Muscle of leg (tissue), 11 donors: ENCODE results near the gene NDFIP2. TPM values are rescaled to one million over a fixed set of nuclear protein-coding genes. Genes with fewer than 3 reads are reported as not detected.

ENCODE experiments used
- DNase-seq: peaks from one replicate; pipeline ENCODE4 v3.0.0; 2013
- H3K27ac ChIP-seq: one replicate; pipeline ENCODE4 v1.5.1; 2013; ENCODE audit warnings: mild to moderate bottlenecking, low read length, control low read depth
- H3K27me3 ChIP-seq: one replicate; pipeline ENCODE4 v1.6.1; 2013; ENCODE audit warnings: low read length; ENCODE audit not compliant: control insufficient read depth, insufficient read depth
- H3K36me3 ChIP-seq: one replicate; pipeline ENCODE4 v1.6.1; 2013; ENCODE audit warnings: low read length; ENCODE audit not compliant: control insufficient read depth, insufficient read depth
- H3K4me1 ChIP-seq: one replicate; pipeline ENCODE4 v1.6.1; 2013; ENCODE audit warnings: low read length; ENCODE audit not compliant: control insufficient read depth, insufficient read depth
- H3K4me3 ChIP-seq: one replicate; pipeline ENCODE4 v1.5.1; 2013; ENCODE audit warnings: low read length, control low read depth
- H3K9me3 ChIP-seq: replicated peaks from 2 replicates; pipeline ENCODE4 v1.6.1; 2013; ENCODE audit warnings: low read depth, low read length; ENCODE audit not compliant: control insufficient read depth
- WGBS: methylation state at CpG from one replicate; pipeline ENCODE4 v1.1.5; 2013; ENCODE audit warnings: missing lambda C conversion rate; ENCODE audit not compliant: insufficient coverage; 5-methylcytosine and 5-hydroxymethylcytosine counted together
- polyA plus RNA-seq, 8 donors: library from polyadenylated mRNA; unstranded; fragments of 120-200 nt; gene quantifications; one replicate each; pipeline versions ENCODE4 v1.2.1 to v1.2.3, GENCODE V29; 2013; ENCODE audit warnings: inconsistent platforms in 1 of 8, low replicate concordance in 1 of 8; ENCODE audit not compliant: insufficient read length in 8 of 8, insufficient read depth in 1 of 8
- total RNA-seq: library from RNA; stranded (reverse); fragments of 120-200 nt; gene quantifications from one replicate; pipeline ENCODE4 v1.2.4, GENCODE V29; 2013

NDFIP2 gene
- total and polyA plus RNA-seq, 9 donors, result 19.2 to 31.4 (median 22.4) TPM

- 73% methylated on average over 5 of the region's 11 CpGs for WGBS
- Histone ChIP-seq H3K4me1 (no peaks in the 10 kb centered on the region), H3K27me3 (no peaks in the 10 kb centered on the region), H3K27ac (no peak overlapping the region), H3K9me3 (no peaks in the 10 kb centered on the region), H3K4me3 (no peak overlapping the region), H3K36me3 (no peaks in the 10 kb centered on the region)
- no peak for DNase-seq
These were observed 34.8 kb upstream of the NDFIP2 start for GRCh38 chr13:79445968-79446645.

- DNase-seq, result no peak
- WGBS, result 70% methylated on average over 2 of the region's 4 CpGs
These were observed 33.8 kb upstream of the NDFIP2 start for GRCh38 chr13:79447141-79447540.

GRCh38 chr13:79447741-79448140, 33.2 kb upstream of the NDFIP2 start:
- Histone ChIP-seq H3K9me3 (no peaks in the 10 kb centered on the region), H3K27me3 (no peaks in the 10 kb centered on the region)

More at GRCh38 chr13:79447141-79447540, 33.8 kb upstream of the NDFIP2 start:
- H3K4me3 ChIP-seq, result no peak overlapping the region
- H3K9me3 ChIP-seq, result no peaks in the 10 kb centered on the region
- H3K27me3 ChIP-seq, result no peaks in the 10 kb centered on the region
- no peak overlapping the region for H3K27ac ChIP-seq
- H3K4me1 ChIP-seq, result no peaks in the 10 kb centered on the region
- H3K36me3 ChIP-seq, result no peaks in the 10 kb centered on the region

GRCh38 chr13:79448413-79448812, 32.5 kb upstream of the NDFIP2 start:
- DNase-seq, result no peak
- H3K27ac ChIP-seq, result no peak overlapping the region
- no peak overlapping the region for H3K4me3 ChIP-seq
- H3K36me3 ChIP-seq, result no peaks in the 10 kb centered on the region
- 29% methylated on average over 1 of the region's 1 CpG for WGBS
- no peaks in the 10 kb centered on the region for H3K4me1 ChIP-seq
- no peaks in the 10 kb centered on the region for H3K9me3 ChIP-seq
- H3K27me3 ChIP-seq, result no peaks in the 10 kb centered on the region

More at GRCh38 chr13:79447741-79448140, 33.2 kb upstream of the NDFIP2 start:
- no CpG with 5 or more reads among the region's 2 CpGs for WGBS
- Histone ChIP-seq H3K36me3 (no peaks in the 10 kb centered on the region), H3K4me1 (no peaks in the 10 kb centered on the region), H3K27ac (no peak overlapping the region), H3K4me3 (no peak overlapping the region)
- no peak for DNase-seq

GRCh38 chr13:79450110-79450509, 30.8 kb upstream of the NDFIP2 start:
- Histone ChIP-seq H3K9me3 (no peaks in the 10 kb centered on the region), H3K27me3 (no peaks in the 10 kb centered on the region), H3K4me3 (no peak overlapping the region), H3K36me3 (no peaks in the 10 kb centered on the region), H3K4me1 (no peaks in the 10 kb centered on the region), H3K27ac (no peak overlapping the region)
- WGBS, result no CpG with 5 or more reads among the region's 4 CpGs
- DNase-seq, result no peak

- H3K36me3 ChIP-seq, result no peaks in the 10 kb centered on the region
- H3K4me3 ChIP-seq, result no peak overlapping the region
- DNase-seq, result no peak
- no peaks in the 10 kb centered on the region for H3K9me3 ChIP-seq
- no peak overlapping the region for H3K27ac ChIP-seq
- H3K4me1 ChIP-seq, result no peaks in the 10 kb centered on the region
- 50% methylated on average over 1 of the region's 3 CpGs for WGBS
- no peaks in the 10 kb centered on the region for H3K27me3 ChIP-seq
These were observed 29.4 kb upstream of the NDFIP2 start for GRCh38 chr13:79451500-79451962.

- no peaks in the 10 kb centered on the region for H3K4me1 ChIP-seq
- H3K27me3 ChIP-seq, result no peaks in the 10 kb centered on the region
- H3K9me3 ChIP-seq, result no peaks in the 10 kb centered on the region
- no CpG with 5 or more reads among the region's 3 CpGs for WGBS
- H3K4me3 ChIP-seq, result no peak overlapping the region
- no peak overlapping the region for H3K27ac ChIP-seq
- H3K36me3 ChIP-seq, result no peaks in the 10 kb centered on the region
- DNase-seq, result no peak
These were observed 28.6 kb upstream of the NDFIP2 start for GRCh38 chr13:79452239-79452913.

GRCh38 chr13:79455331-79455730, 25.6 kb upstream of the NDFIP2 start:
- Histone ChIP-seq H3K36me3 (no peaks in the 10 kb centered on the region), H3K4me3 (no peak overlapping the region), H3K27ac (no peak overlapping the region), H3K4me1 (no peaks in the 10 kb centered on the region), H3K27me3 (no peaks in the 10 kb centered on the region), H3K9me3 (no peaks in the 10 kb centered on the region)
- WGBS, result 95% methylated on average over 3 of the region's 7 CpGs
- no peak for DNase-seq

- no CpG with 5 or more reads among the region's 1 CpG for WGBS
These were observed 24.9 kb upstream of the NDFIP2 start for GRCh38 chr13:79456051-79456450.

GRCh38 chr13:79456656-79457365, 24.1 kb upstream of the NDFIP2 start:
- Histone ChIP-seq H3K4me3 (no peak overlapping the region), H3K27ac (no peak overlapping the region), H3K36me3 (no peaks in the 10 kb centered on the region), H3K27me3 (no peaks in the 10 kb centered on the region), H3K9me3 (no peaks in the 10 kb centered on the region), H3K4me1 (no peaks in the 10 kb centered on the region)
- no CpG with 5 or more reads among the region's 1 CpG for WGBS
- DNase-seq, result no peak

More at GRCh38 chr13:79456051-79456450, 24.9 kb upstream of the NDFIP2 start:
- H3K4me3 ChIP-seq, result no peak overlapping the region
- H3K27ac ChIP-seq, result no peak overlapping the region
- no peak for DNase-seq
- H3K27me3 ChIP-seq, result no peaks in the 10 kb centered on the region
- no peaks in the 10 kb centered on the region for H3K36me3 ChIP-seq
- no peaks in the 10 kb centered on the region for H3K4me1 ChIP-seq
- no peaks in the 10 kb centered on the region for H3K9me3 ChIP-seq
